GM12892 (cell line): ENCODE data around the gene SOX6.

Experiments
- POLR2A ChIP-seq: IDR thresholded peaks from 2 replicates; pipeline ENCODE4 v1.6.1; 2011; ENCODE audit warnings: low read depth, low read length, control low read depth
- POLR2AphosphoS5 ChIP-seq: IDR thresholded peaks from 2 replicates; pipeline ENCODE4 v1.6.1; 2011; ENCODE audit warnings: low read depth, low read length, control low read depth

GRCh38 chr11:16173798-16174197 is 182.5 kb downstream of the SOX6 start:
- TF ChIP-seq POLR2A (no peak), POLR2AphosphoS5 (no peak)
